ENCODE results near the gene NFYC. TPM values are rescaled to one million over a fixed set of nuclear protein-coding genes. Genes with fewer than 3 reads are reported as not detected.

Gene NFYC
- total RNA-seq, 3 donors from 2014 or later: 56.2 to 76.4 (median 70.5) TPM

DNA sequence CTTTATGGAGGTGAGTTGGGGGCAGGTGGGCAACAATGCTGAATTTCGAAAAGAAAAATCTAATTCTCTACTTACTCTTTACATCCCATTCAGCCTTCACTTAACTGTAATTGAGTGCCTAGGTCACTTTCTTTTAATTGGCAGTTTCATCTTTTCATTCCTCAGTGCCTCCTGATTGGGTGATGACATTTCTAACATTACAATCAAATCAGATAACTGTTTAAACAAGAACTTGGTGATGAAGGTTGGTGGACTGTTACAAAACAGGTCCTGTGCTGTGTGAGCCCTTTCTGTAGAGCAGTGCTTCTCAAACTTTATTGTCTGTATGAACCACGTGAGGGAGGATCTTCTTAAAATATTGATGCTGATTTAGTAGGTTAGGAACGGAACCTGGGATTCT, 51.9 kb downstream of the NFYC start:
- ATAC-seq (no peak), DNase-seq (no peak)
- TF ChIP-seq, protein P1, sequence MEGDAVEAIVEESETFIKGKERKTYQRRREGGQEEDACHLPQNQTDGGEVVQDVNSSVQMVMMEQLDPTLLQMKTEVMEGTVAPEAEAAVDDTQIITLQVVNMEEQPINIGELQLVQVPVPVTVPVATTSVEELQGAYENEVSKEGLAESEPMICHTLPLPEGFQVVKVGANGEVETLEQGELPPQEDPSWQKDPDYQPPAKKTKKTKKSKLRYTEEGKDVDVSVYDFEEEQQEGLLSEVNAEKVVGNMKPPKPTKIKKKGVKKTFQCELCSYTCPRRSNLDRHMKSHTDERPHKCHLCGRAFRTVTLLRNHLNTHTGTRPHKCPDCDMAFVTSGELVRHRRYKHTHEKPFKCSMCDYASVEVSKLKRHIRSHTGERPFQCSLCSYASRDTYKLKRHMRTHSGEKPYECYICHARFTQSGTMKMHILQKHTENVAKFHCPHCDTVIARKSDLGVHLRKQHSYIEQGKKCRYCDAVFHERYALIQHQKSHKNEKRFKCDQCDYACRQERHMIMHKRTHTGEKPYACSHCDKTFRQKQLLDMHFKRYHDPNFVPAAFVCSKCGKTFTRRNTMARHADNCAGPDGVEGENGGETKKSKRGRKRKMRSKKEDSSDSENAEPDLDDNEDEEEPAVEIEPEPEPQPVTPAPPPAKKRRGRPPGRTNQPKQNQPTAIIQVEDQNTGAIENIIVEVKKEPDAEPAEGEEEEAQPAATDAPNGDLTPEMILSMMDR (IDR thresholded peaks at IDR 0.05): no peak
- Histone ChIP-seq H3K9me3 (no peaks in the 10 kb centered on the region), H3K36me3 (ENCODE audit: low read depth) (peaks cover 4% of the 10 kb centered on the region), H3K4me1 (ENCODE audit: low read depth) (peaks cover 11% of the 10 kb centered on the region), H3K4me3 (no peak overlapping the region)
- intact Hi-C loops (cut with DNase I, micrococcal nuclease): no loop called here

DNA sequence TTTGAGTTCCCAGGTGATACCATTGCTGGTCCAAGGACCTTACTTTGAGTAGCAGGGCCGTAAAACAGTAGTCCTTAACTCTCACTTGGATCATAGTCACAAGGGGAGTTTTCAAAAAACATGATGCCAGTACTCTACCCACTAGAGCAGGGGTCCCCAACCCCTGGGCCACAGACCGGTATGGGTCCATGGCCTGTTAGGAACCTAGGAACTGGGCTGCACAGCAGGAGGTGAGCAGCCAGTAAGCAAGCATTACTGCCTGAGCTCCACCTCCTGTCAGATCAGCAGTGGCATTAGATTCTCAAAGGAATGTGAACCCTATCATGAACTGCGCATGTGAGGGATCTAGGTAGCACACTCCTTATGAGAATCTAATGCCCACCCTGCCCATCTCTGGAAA, 52.4 kb downstream of the NFYC start:
- Histone ChIP-seq H3K4me1 (ENCODE audit: low read depth) (peaks cover 11% of the 10 kb centered on the region), H3K4me3 (no peak overlapping the region), H3K36me3 (ENCODE audit: low read depth) (peaks cover 4% of the 10 kb centered on the region), H3K9me3 (no peaks in the 10 kb centered on the region)
- no peak for DNase-seq
- intact Hi-C loops (cut with DNase I, micrococcal nuclease): no loop called here
- ATAC-seq: no peak
- TF ChIP-seq, protein P1 (IDR thresholded peaks at IDR 0.05): no peak

DNA sequence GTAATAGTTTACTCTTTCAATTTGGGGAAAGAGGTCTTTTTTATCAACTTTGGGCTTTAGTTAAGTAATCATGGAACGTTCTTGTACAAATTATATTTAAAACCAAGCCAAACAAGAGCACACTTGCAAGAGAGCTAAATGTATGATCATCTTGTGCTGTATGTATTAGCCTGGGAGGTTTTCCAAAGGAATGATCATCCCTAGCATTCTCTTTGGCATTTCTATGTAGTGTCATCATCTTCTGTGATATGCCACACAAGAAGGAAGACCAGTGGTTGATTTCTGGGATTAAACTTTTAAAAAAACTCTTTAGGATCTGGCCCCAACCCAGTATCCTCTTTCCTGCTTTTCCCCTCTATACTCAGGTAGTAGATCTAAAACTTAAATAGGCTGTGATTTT, 53.7 kb downstream of the NFYC start:
- no peak overlapping the region for H3K4me3 ChIP-seq
- TF ChIP-seq, protein P1 (IDR thresholded peaks at IDR 0.05): no peak
- DNase-seq: no peak
- peaks cover 23% of the 10 kb centered on the region for H3K4me1 ChIP-seq (ENCODE audit: low read depth)
- no peaks in the 10 kb centered on the region for H3K9me3 ChIP-seq
- no peaks in the 10 kb centered on the region for H3K36me3 ChIP-seq (ENCODE audit: low read depth)
- intact Hi-C loops (cut with DNase I, micrococcal nuclease): no loop called here
- no peak for ATAC-seq

DNA sequence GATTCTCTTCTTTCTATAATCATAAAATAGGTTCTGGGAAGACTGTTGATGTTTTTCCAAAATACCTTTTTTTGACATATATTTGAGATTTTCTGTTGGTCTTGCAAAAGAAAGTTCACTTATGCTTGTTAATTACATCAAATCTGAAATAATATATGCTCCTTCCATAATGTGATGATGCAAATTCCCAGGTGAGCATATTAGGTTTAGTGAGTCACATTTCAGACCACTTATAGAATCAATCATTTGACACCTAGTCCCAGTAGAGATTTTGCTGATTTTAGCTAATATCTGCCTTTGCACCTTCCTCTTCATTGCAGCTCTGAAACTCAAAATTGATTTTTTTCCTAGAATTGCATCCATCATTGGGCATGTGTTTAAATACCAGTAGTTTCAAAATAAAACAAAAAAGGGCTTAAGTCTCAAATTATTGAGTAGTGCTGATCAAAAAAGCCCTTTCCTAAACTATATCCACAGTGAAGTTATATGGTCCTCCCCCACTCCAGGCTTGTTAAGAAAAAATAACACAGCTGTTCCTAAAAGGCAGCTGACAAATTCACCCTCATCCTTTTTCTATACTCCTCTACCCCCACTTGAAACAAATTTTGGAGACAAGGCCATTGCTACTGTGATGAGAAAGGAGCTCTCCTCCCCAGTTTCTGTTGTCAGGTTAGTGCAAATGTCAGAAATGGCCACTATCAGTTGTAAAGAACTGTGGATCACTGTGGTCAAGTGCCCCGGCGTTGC, 55.0 kb downstream of the NFYC start:
- ATAC-seq (no peak), DNase-seq (no peak)
- no peaks in the 10 kb centered on the region for H3K9me3 ChIP-seq
- H3K36me3 ChIP-seq (ENCODE audit: low read depth): no peaks in the 10 kb centered on the region
- TF ChIP-seq, protein P1 (IDR thresholded peaks at IDR 0.05): no peak
- no peak overlapping the region for H3K4me3 ChIP-seq
- H3K4me1 ChIP-seq (ENCODE audit: low read depth): peaks cover 20% of the 10 kb centered on the region
- intact Hi-C loops (cut with DNase I, micrococcal nuclease): no loop called here

DNA sequence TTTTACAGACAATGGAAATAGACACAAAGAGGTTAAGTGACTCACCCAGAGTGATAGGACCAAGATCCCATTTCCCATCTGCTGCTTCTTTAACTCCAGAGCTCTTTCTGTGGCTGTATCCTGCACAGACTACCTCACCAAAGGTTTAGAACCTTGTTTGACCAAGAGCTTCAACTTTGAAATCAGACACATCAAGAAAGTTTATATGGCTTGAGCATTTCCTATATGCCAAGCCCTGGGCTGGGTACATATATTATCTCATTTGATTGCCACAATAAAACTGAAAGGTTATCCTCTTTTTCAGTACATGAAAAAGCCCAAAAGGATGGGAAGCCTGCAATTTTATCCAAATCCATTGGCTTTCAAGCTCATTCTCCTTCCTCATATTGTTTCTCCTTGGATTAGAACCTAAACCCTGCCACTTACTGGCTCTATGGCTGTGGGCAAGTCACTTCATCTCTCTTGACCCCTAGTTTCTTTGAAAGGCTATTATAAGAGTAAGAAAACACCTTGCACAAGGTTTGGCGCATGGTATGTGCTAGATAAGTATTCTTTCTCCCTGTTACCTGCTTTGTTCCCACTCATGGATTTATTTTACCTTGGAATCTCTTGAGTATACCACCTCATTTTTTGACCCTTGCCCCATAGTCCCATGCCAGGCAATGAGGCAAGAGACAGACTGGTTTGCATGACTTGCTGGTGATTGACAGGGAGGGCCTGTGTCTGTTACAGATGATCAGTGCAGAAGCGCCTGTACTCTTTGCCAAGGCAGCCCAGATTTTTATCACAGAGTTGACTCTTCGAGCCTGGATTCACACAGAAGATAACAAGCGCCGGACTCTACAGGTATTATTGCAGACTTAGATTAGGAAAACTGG, 57.6 kb downstream of the NFYC start:
- Histone ChIP-seq H3K36me3 (ENCODE audit: low read depth) (no peaks in the 10 kb centered on the region), H3K4me1 (ENCODE audit: low read depth) (peaks cover 20% of the 10 kb centered on the region), H3K4me3 (no peak overlapping the region), H3K9me3 (no peaks in the 10 kb centered on the region)
- intact Hi-C loops (cut with DNase I, micrococcal nuclease): no loop called here
- ATAC-seq (peak; percentile 88), DNase-seq (peak in 1 of 3 donors; percentile 24)
- TF ChIP-seq, protein P1 (IDR thresholded peaks at IDR 0.05): no peak
